ENCODE results near the gene ADCY3. TPM values are rescaled to one million over a fixed set of nuclear protein-coding genes. Genes with fewer than 3 reads are reported as not detected.
A peak's percentile ranks its signal among the peaks of the same experiment; 100 is the strongest.

Gene ADCY3
- total RNA-seq, 1 experiment from 2014 or later = 75.6 TPM

DNA sequence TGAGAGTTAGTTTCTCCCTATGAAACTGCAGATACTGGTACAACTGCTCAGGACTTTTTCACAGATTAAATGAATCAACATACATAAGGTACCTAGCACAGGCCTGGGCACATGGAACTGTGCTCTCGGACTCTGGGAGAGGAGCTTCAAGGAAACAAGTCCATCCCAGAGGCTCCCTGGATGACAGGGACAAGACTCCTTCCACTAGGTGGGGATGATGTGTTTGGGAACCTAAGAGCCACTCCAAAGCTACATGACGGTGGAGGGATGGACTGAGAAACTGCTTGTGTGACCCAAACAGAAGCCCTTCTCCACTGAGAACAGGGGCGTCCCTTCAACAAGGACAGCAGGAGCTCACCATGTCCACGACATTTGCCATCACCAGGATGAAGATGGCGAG is 89.7 kb downstream of the ADCY3 start:
- H3K36me3 ChIP-seq (ENCODE audit: control insufficient read depth, insufficient read depth, low read length) = no peaks in the 10 kb centered on the region
- Mint-ChIP-seq H3K36me3 (ENCODE audit: insufficient read depth, unreplicated experiment) (peaks cover 55% of the 10 kb centered on the region), H3K4me1 (ENCODE audit: low read depth, unreplicated experiment) (peaks cover 8% of the 10 kb centered on the region), H3K27ac (ENCODE audit: unreplicated experiment) (no peak overlapping the region), H3K4me3 (ENCODE audit: unreplicated experiment) (no peak overlapping the region), H3K27me3 (ENCODE audit: insufficient read depth, unreplicated experiment) (no peaks in the 10 kb centered on the region), H3K9me3 (ENCODE audit: unreplicated experiment) (no peaks in the 10 kb centered on the region)
- DNase-seq = peak in 1 of 2 experiments; percentile 40
- TF ChIP-seq, protein P1, sequence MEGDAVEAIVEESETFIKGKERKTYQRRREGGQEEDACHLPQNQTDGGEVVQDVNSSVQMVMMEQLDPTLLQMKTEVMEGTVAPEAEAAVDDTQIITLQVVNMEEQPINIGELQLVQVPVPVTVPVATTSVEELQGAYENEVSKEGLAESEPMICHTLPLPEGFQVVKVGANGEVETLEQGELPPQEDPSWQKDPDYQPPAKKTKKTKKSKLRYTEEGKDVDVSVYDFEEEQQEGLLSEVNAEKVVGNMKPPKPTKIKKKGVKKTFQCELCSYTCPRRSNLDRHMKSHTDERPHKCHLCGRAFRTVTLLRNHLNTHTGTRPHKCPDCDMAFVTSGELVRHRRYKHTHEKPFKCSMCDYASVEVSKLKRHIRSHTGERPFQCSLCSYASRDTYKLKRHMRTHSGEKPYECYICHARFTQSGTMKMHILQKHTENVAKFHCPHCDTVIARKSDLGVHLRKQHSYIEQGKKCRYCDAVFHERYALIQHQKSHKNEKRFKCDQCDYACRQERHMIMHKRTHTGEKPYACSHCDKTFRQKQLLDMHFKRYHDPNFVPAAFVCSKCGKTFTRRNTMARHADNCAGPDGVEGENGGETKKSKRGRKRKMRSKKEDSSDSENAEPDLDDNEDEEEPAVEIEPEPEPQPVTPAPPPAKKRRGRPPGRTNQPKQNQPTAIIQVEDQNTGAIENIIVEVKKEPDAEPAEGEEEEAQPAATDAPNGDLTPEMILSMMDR (IDR thresholded peaks at IDR 0.05; ENCODE audit: insufficient read depth in 1 of 2, low read depth in 1 of 2, low read length in 1 of 2, severe bottlenecking in 1 of 2, unreplicated experiment in 1 of 2) = peak in 1 of 2 experiments; percentile 41
- H3K27me3 ChIP-seq (replicated peaks; ENCODE audit: control insufficient read depth, insufficient read depth, low read length) = no peaks in the 10 kb centered on the region
- no peaks in the 10 kb centered on the region for H3K4me1 ChIP-seq
- H3K9me3 ChIP-seq = no peaks in the 10 kb centered on the region
- H3K4me3 ChIP-seq (ENCODE audit: low read depth, low read length) = no peak overlapping the region
- no TSS peak for BruUV-seq (replicated peaks)
- ChIA-PET POLR2A (no interaction called here), CTCF (interaction anchor here (0.6 to 1.5 kb wide), 6 partner anchors 37 to 411 kb away, joined by 3 to 11 read pairs (median 4); partner anchors contain the start of genes ADCY3, CENPO and PTRHD1)
- intact Hi-C loops (cut with micrococcal nuclease; ENCODE audit: unreplicated experiment) = no loop called here

DNA sequence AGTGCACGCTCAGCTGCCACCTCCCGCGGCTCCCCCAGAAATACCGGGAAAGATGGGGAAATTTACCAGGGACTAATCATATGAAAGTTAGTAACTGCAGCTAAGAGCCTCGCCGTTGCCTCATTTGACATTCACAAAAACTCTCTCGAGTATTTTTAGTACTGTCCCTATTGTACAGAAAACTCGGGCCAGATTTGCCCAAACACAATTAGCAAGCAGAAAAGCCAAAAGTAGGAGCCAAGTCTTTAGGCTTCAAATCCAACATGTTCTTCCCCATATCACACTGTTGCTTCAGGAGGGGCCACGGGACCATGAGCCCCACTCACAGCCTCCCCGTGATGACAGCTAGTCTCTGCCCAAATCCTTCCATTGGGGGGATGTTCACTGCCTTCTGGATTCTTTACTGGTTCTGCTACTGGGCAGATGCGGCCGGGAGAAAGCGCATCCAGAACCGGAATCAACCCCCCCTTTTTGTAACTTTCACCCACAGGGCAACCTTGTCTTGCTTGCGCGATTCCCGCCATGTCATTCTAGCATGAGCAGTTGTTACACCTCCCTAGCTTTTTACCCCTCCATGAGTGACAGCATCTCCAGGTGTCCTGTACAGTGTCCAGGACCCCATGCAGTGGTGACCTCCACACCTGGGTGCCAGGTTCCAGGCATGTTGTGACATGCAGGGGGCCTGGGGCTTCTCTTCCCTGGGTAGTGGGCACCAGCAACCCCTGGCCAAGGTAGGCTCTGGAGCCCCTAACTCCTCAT is 91.6 kb downstream of the ADCY3 start:
- Mint-ChIP-seq H3K27me3 (ENCODE audit: insufficient read depth, unreplicated experiment) (no peaks in the 10 kb centered on the region), H3K9me3 (ENCODE audit: unreplicated experiment) (no peaks in the 10 kb centered on the region), H3K4me3 (ENCODE audit: unreplicated experiment) (no peak overlapping the region), H3K36me3 (ENCODE audit: insufficient read depth, unreplicated experiment) (peaks cover 64% of the 10 kb centered on the region), H3K4me1 (ENCODE audit: low read depth, unreplicated experiment) (peaks cover 8% of the 10 kb centered on the region), H3K27ac (ENCODE audit: unreplicated experiment) (peak overlapping the region; percentile 22)
- Histone ChIP-seq H3K4me3 (ENCODE audit: low read depth, low read length) (no peak overlapping the region), H3K27me3 (replicated peaks; ENCODE audit: control insufficient read depth, insufficient read depth, low read length) (no peaks in the 10 kb centered on the region), H3K9me3 (no peaks in the 10 kb centered on the region), H3K4me1 (no peaks in the 10 kb centered on the region), H3K36me3 (ENCODE audit: control insufficient read depth, insufficient read depth, low read length) (no peaks in the 10 kb centered on the region; the same call in 1 of the 2 replicates)
- CTCF ChIA-PET = interaction anchor here (0.5 to 2.9 kb wide), 13 partner anchors 10 to 602 kb away, joined by 3 to 37 read pairs (median 4); partner anchors contain the start of genes CENPO and PTRHD1
- POLR2A ChIA-PET = interaction anchor here (0.6 to 1.1 kb wide), 2 partner anchors 35 to 529 kb away, joined by 3 to 4 read pairs; partner anchors contain the start of genes CENPO and PTRHD1
- intact Hi-C loops (cut with micrococcal nuclease; ENCODE audit: unreplicated experiment) = loop anchor here (5.0 kb wide), 2 partner anchors 216 to 299 kb away; no protein-coding TSS in a partner anchor
- TF ChIP-seq, protein P1 (IDR thresholded peaks at IDR 0.05; ENCODE audit: insufficient read depth in 1 of 2, low read depth in 1 of 2, low read length in 1 of 2, severe bottlenecking in 1 of 2, unreplicated experiment in 1 of 2) = no peak
- peak in 1 of 2 experiments; percentile 19 for DNase-seq
- BruUV-seq (replicated peaks) = no TSS peak

DNA sequence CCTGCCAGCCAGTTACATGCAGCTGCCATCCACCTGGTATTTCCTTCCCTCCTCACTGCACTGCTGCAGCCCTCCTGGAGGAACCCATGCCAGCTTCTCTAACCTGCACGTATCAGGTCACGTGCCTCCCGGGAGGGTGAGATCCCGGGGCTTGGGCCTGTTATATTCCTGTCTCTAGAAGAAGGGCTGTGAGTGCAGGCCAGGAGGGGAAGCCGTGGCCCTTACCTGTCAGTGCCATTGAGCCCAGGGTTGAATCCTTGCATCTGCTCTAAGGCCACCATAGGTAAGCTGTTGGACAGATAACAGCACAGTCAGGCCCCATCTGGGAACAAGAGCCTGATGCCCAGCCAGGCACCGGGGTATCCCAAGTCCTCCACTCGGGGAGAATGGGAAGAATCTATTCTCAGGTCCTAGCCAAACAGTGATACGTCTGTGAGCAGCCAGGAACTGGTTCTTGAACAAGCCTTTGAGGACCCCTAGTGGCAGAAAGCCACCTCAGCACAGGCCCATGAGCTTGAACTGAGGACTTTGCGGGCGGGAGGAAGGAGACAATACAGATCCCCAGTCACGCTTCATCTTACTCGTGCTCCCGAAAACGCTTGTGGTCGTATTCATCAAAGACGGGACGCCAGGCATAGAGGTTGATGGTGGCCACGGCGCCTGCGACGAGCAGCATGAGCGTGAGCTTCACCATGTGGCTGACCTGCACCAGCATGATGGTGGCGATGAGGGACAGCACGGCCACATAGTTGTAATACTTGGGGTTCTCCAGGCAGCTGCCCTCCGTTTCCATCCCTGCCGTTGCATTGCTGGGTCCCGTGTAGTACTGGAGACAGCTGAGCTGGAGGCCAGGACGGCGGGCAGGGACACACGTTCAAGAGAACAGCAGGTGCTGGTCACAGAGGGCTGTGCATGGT is 92.5 kb downstream of the ADCY3 start:
- H3K9me3 Mint-ChIP-seq (ENCODE audit: unreplicated experiment) = no peaks in the 10 kb centered on the region
- peak; percentile 85 to 86 for DNase-seq
- H3K9me3 ChIP-seq = no peaks in the 10 kb centered on the region
- H3K27me3 Mint-ChIP-seq (ENCODE audit: insufficient read depth, unreplicated experiment) = no peaks in the 10 kb centered on the region
- no peaks in the 10 kb centered on the region for H3K4me1 ChIP-seq
- BruUV-seq (replicated peaks) = no TSS peak
- H3K36me3 Mint-ChIP-seq (ENCODE audit: insufficient read depth, unreplicated experiment) = peaks cover 64% of the 10 kb centered on the region
- peak overlapping the region; percentile 22 for H3K27ac Mint-ChIP-seq (ENCODE audit: unreplicated experiment)
- no peaks in the 10 kb centered on the region for H3K27me3 ChIP-seq (replicated peaks; ENCODE audit: control insufficient read depth, insufficient read depth, low read length)
- POLR2A ChIA-PET = interaction anchor here (0.5 to 1.1 kb wide), 2 partner anchors 35 to 906 kb away, joined by 3 to 4 read pairs; partner anchors contain the start of genes CENPO and PTRHD1
- TF ChIP-seq, protein P1 (IDR thresholded peaks at IDR 0.05; ENCODE audit: insufficient read depth in 1 of 2, low read depth in 1 of 2, low read length in 1 of 2, severe bottlenecking in 1 of 2, unreplicated experiment in 1 of 2) = peak; percentile 89 to 94
- H3K4me1 Mint-ChIP-seq (ENCODE audit: low read depth, unreplicated experiment) = peaks cover 8% of the 10 kb centered on the region
- CTCF ChIA-PET = interaction anchor here (0.5 to 2.9 kb wide), 13 partner anchors 9 to 601 kb away, joined by 3 to 37 read pairs (median 4); partner anchors contain the start of genes CENPO and PTRHD1
- no peaks in the 10 kb centered on the region; the same call in 1 of the 2 replicates for H3K36me3 ChIP-seq (ENCODE audit: control insufficient read depth, insufficient read depth, low read length)
- H3K4me3 ChIP-seq (ENCODE audit: low read depth, low read length) = no peak overlapping the region
- H3K4me3 Mint-ChIP-seq (ENCODE audit: unreplicated experiment) = no peak overlapping the region
- intact Hi-C loops (cut with micrococcal nuclease; ENCODE audit: unreplicated experiment) = loop anchor here (1.0 to 5.0 kb wide), 5 partner anchors 34 to 417 kb away; partner anchors contain the start of genes CENPO and PTRHD1
